Mesodermal cell (in vitro differentiated cells): ENCODE data around the gene GID8.
"Not testable (repeated sequence)": the region's sequence is repeated elsewhere in the genome, so short reads cannot be mapped to it uniquely, and the experiment has no call there.

Experiments
- H3K27ac ChIP-seq: 2 replicates; pipeline ENCODE4 v1.7.0; 2013; ENCODE audit warnings: mild to moderate bottlenecking, low read depth, low read length, moderate library complexity; ENCODE audit not compliant: severe bottlenecking
- H3K36me3 ChIP-seq: 2 replicates; pipeline ENCODE4 v1.7.1; 2013; ENCODE audit warnings: mild to moderate bottlenecking, low read length, moderate library complexity; ENCODE audit not compliant: control insufficient read depth, insufficient read depth
- H3K4me1 ChIP-seq: one replicate; pipeline ENCODE4 v1.7.1; 2013; ENCODE audit warnings: mild to moderate bottlenecking, low read length; ENCODE audit not compliant: insufficient read depth, control insufficient read depth, poor library complexity, severe bottlenecking
- H3K4me3 ChIP-seq: 2 replicates; pipeline ENCODE4 v1.7.0; 2013; ENCODE audit warnings: low read length, control low read depth, mild to moderate bottlenecking; ENCODE audit not compliant: insufficient read depth, poor library complexity, severe bottlenecking; ENCODE audit errors: extremely low read depth
- H3K9me3 ChIP-seq: 2 replicates; pipeline ENCODE4 v1.7.1; 2013; ENCODE audit warnings: mild to moderate bottlenecking, low read length, moderate library complexity; ENCODE audit not compliant: control insufficient read depth
- WGBS, 2 experiments: methylation state at CpG; one replicate each; pipeline ENCODE4 v1.1.5; 2013; ENCODE audit warnings: missing lambda C conversion rate in 2 of 2; ENCODE audit not compliant: insufficient coverage in 2 of 2; 5-methylcytosine and 5-hydroxymethylcytosine counted together

GID8 gene

DNA sequence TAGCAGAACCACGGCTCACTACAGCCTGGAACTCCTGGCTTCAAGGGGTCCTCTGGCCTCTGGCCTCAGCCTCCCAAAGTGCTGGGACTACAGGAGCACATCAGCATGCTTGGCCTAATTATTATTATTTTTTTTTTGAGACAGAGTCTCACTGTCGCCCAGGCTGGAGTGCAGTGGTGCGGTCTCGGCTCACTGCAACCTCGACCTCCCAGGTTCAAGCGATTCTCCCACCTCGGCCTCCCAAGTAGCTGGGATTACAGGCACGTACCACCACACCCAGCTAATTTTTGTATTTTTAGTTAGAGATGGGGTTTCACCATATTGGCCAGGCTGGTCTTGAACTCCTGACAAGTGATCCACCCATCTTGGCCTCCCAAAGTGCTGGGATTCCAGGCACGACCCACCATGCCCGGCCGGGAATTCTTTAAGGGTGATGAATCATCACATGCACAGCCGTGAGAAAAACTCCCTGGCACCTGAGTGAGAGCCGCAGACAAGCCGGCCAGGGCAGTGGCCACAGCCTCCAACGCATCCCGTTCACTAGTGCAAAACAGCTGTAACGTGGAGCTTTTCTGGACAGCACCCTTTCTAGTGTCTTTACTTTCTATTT, 14.8 kb upstream of the GID8 start:
- WGBS, 2 experiments = 68 to 76% methylated on average over 9 to 11 of the region's 17 CpGs
- H3K4me3 ChIP-seq = not testable (repeated sequence)

DNA sequence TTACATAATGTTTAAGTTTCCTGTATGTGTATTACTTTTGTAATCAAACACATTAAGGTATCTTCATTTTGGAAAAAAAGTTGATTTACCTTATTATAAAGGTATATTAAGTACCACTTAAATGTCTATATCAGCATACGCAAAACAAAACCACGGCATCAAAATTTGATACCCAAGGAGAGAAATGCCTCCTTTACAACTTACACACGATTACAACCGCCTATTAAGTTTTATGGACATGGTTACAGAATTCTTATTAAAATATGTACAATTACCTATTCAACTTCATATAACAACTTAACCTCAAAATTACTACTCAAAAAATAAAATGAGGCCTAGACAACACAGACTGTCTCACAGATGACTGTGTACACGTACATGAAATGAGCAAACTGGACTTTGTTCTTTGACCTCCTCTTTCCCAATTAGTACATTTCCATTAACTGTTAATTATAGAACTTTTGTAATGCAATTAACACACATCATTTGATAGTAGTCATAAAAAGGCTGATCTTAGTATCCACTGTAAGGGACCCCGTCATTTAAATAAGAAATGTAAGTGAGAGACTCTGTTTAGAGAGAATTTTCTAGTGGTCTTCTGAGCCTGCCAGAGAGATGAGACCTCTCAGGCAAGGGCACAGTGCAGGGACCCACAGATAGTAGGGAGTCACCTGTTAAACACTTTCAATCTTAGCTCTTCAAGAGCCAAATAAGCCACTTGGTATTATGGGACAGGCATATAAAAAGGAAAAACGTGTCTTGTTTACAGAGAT, 14.1 kb upstream of the GID8 start:
- WGBS, 2 experiments = 44 to 60% methylated on average over 1 to 2 of the region's 7 CpGs

More for the DNA sequence above, 14.8 kb upstream of the GID8 start:
- Histone ChIP-seq H3K27ac (peak overlapping the region; percentile 25), H3K4me1 (peaks cover 57% of the 10 kb centered on the region)
- H3K36me3 ChIP-seq, H3K9me3 ChIP-seq: not testable (repeated sequence)

DNA sequence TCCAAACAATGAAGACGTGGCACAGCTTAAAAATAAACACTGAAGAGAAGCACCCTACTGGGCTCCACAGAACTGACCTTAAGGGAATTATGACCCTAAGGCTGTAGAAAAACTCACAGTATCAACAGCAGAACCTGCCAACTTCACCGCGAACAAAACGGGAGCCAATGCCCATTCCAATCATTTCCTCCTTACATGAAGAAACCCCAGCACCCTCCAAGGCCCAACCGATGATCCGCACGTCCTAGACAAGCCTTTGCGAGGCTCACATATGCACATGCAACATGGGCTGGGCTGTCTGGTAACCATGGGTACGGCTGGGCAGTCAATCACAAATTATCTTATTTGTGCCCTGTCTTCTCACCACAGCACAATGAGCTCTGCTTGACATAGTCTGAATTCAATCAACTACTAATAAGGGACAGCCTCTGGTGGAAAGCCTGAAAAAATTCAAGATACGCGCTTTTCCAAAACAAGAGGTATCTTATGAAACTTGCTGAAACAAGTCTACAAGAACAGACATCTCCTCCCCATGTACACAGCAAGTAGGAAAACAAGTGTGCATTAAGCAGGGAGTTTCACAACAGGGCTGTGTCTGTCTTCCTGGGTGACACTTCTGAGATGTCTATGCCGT, 13.4 kb upstream of the GID8 start:
- Histone ChIP-seq H3K36me3 (peaks cover 4% of the 10 kb centered on the region), H3K9me3 (no peaks in the 10 kb centered on the region), H3K4me1 (peaks cover 55% of the 10 kb centered on the region), H3K27ac (peak overlapping the region; percentile 50), H3K4me3 (peak overlapping the region; percentile 71)
- WGBS, 2 experiments = 63 to 69% methylated on average over 8 to 9 of the region's 12 CpGs

More for the DNA sequence above, 14.1 kb upstream of the GID8 start:
- peaks cover 4% of the 10 kb centered on the region for H3K36me3 ChIP-seq
- no peak overlapping the region for H3K4me3 ChIP-seq
- peak overlapping the region; percentile 50 for H3K27ac ChIP-seq
- H3K4me1 ChIP-seq = peaks cover 51% of the 10 kb centered on the region
- H3K9me3 ChIP-seq = no peaks in the 10 kb centered on the region

DNA sequence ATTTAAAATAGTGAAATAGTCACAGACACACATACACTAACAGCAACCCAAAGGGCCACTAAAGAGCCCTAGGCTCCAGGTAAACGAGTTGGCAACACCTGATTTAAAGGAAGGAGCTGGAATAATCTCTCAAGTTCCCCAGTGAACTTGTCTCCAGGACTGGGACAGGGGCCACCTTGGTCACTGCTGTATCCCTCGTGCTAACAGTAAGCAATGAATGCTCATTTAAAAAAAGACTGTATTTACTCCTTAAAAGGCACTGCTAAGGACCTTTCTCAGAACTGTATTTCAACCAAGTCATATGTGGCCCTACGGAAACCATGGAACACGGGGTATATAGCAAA, 12.9 kb upstream of the GID8 start:
- peaks cover 53% of the 10 kb centered on the region for H3K4me1 ChIP-seq
- 32 to 33% methylated on average over 2 to 4 of the region's 4 CpGs for WGBS, 2 experiments
- H3K4me3 ChIP-seq = peak overlapping the region; percentile 71
- H3K27ac ChIP-seq = peak overlapping the region; percentile 51
- peaks cover 4% of the 10 kb centered on the region for H3K36me3 ChIP-seq
- no peaks in the 10 kb centered on the region for H3K9me3 ChIP-seq

DNA sequence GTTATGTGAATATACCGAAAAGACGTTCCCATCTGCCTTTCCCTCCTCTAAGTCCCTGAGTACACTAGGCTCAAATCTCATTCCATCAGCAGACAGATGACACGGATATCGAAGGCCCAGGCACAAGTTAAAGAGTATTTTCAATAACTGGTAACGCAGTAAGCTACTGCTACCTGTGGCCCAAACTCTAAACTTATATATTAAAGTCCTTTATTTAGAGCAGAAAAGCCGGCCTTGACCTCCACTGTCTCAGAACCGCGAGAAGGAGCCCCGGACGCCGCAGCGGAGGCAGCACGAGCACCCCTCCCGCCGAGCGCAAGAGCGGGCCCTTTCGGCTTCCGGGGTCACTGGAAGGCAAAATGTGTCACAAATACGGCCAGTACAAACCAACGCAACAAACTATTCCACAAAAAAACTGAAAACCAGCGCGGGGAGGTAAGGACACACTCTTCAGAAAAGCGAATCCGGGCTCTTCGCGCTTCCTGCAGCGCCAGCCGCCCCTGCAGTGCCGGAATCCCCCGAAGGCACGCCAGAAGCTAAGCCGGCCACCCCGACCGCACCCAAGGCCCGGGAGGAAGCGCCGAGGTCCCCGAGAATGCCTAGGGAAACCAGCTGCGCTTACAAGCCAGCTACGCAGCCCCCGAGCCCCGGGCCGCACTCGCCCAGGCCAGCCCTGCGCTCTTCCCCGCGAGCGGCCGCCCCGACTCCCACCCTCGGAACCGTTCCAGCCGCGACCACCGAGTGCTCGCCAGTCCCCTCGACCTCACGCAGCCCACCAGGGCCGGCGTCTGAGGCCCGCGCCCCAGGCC, 12.3 kb upstream of the GID8 start:
- WGBS, 2 experiments = 0 to 1% methylated on average over 39 to 56 of the region's 63 CpGs
- peak overlapping the region; percentile 51 for H3K27ac ChIP-seq

DNA sequence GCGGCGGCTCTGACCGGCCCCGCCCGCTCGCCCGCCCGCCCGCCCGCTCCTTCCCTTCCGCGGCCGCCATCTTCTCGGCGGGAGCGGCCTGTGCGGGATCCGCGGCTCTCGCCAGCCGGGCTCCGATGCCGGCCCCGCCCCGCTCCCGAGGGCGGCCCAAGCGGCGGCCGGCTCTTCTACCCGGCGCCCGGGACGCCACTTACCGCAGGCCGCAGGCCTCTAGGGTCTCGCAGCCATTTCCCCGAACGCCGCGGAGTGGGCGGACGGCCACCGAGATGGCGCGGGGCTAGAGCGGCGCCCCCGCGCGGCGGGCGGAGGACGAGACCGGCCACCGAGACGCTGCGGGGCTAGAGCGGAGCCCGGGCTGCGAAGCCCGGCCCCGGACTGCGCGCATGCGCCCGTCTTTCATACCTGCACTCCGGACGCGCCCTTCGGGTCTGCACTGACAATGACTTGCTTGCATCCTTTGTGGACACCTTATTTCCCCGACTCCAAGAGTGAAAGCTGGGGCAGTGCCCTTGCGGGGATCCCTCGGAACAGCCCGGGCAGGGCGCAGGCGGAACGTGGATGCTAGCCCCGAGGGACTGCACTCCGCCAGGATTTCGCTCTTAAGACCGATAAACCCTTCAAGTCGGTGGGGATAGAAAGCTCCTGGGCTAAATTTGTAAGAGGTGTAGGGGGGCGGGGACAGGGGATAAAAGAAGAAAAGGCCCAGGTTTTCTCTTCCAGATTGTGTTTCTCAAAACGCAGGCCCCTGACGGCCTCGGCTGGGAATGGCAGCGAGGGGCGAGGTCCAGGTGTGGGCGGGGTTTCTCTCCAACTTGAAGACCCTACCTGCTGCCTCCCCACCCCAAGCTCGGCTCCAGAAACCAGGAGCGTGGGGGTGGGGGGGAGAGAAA, 11.5 kb upstream of the GID8 start, which contains the start of gene DIDO1:
DIDO1 (minus strand) TSS at position 277 of the 899 bp plus-strand sequence.
- 1 to 5% methylated on average over 54 to 58 of the region's 92 CpGs for WGBS, 2 experiments
- no peaks in the 10 kb centered on the region for H3K9me3 ChIP-seq
- peaks cover 46% of the 10 kb centered on the region for H3K4me1 ChIP-seq
- peak within 1 kb of the TSS; percentile 53 for H3K27ac ChIP-seq
- peaks cover 10% of the 10 kb centered on the region for H3K36me3 ChIP-seq
- peak within 1 kb of the TSS; percentile 71 for H3K4me3 ChIP-seq

More for the DNA sequence above, 12.3 kb upstream of the GID8 start:
- H3K36me3 ChIP-seq = peaks cover 6% of the 10 kb centered on the region
- H3K4me3 ChIP-seq = peak overlapping the region; percentile 71
- no peaks in the 10 kb centered on the region for H3K9me3 ChIP-seq
- H3K4me1 ChIP-seq = peaks cover 51% of the 10 kb centered on the region

DNA sequence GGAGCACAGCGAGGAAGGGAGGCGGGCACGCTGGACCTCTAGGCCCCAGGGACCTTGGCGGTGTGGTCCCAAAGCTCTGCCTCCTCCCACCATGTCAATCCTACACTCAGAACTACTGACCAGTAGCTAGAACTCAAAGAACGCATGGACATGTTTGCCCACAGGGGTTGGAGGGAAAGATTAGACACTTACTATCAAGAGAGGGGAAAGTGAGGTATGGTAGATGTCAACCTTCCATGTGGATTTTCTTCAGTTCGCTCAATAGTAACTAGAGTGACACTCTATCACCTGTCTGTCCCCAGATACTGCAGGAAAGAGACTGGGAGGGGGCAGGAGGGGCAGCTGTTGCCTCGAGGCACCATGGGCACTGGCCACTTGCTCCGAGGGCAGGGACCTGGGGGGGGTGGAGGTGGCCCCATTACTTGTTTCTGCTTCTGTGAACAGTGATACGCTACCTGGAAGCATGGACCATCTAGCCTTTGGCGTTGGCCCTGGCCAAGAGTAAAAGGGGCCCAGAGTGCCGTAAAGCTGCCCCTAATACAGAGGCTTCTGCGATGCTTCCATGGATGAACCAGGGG, 10.7 kb upstream of the GID8 start:
- Histone ChIP-seq H3K4me1 (peaks cover 44% of the 10 kb centered on the region), H3K36me3 (peaks cover 14% of the 10 kb centered on the region), H3K9me3 (no peaks in the 10 kb centered on the region), H3K27ac (no peak overlapping the region), H3K4me3 (peak overlapping the region; percentile 71)
- WGBS, 2 experiments = 85 to 88% methylated on average over 7 of the region's 12 CpGs

DNA sequence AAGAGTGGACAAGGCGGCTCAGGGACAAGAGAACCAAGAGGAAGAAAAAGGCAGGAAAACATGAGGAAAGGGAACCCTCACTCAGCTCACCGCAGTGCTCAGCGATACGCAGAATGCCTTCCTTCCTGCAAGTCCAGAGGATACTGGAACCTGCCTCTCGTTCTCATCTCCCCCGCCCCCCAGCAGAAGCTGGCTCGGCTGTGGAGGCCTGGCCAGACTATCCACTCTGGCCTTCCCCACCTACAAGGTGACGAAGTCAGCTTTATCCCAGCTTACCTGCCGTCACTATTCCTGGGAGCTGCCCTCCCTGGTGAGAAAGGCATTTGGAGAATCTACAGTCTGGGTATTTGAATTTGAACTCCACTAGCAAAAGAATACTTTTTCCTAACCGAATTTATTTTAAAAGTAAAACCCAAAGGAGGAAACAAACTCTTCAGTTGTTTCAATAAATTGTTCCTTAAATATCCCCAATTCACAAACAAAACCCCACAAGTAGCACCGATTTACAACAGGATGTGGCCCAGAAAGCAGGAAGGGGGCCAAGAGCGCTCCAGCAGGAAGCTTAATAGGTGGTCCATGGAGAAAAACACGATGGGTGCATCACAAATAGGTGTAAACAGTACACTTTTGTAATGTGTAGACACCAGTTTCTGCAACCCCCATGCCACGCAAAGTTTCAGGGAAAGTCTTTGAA, 9.6 kb upstream of the GID8 start:
- peak overlapping the region; percentile 69 for H3K27ac ChIP-seq
- peaks cover 35% of the 10 kb centered on the region for H3K4me1 ChIP-seq
- H3K36me3 ChIP-seq = peaks cover 25% of the 10 kb centered on the region
- H3K4me3 ChIP-seq = peak overlapping the region; percentile 31
- WGBS, 2 experiments = 44 to 55% methylated on average over 11 to 12 of the region's 14 CpGs
- no peaks in the 10 kb centered on the region for H3K9me3 ChIP-seq

DNA sequence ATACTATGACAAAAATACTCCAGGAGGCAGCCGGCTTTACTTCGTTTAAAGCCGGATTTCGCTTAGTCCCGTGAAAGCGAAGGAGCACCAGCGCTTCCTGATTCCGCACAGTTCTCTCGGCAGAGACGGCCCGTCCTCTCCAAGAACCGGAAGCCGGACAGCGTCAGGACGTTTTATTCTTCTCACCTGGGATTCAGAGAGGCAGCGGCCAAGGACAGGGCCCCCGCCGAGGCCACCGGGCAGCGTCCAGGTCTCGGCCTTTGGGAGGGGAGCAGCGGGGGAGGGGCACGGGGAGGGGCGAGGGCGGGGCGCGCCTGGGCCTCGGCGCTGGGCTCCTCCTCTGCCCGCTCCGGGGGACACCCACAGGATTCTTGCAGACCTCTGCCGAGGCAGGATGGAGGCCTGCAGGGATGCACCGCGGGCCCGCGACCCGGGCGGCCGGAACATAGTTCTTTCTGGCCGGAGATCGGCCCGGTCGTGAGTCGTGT, 8.9 kb upstream of the GID8 start:
- H3K9me3 ChIP-seq = no peaks in the 10 kb centered on the region
- 6 to 7% methylated on average over 30 to 40 of the region's 44 CpGs for WGBS, 2 experiments
- H3K36me3 ChIP-seq = peaks cover 31% of the 10 kb centered on the region
- H3K27ac ChIP-seq = peak overlapping the region; percentile 69
- H3K4me3 ChIP-seq = peak overlapping the region; percentile 31
- peaks cover 29% of the 10 kb centered on the region for H3K4me1 ChIP-seq
